K562 (cell line): ENCODE measurements around the gene DPY19L3. TPM values are rescaled to one million over a fixed set of nuclear protein-coding genes. Genes with fewer than 3 reads are reported as not detected.

Experiments used
- ATAC-seq: fragments of 200-7000 bp; cut with Tn5 transposase; 3 replicates; pipeline ENCODE4 v1.9.1; 2020; ENCODE audit warnings: moderate library complexity
- BruUV-seq: library from RNA; stranded (reverse); fragments of 400-500 nt; replicated peaks from 2 replicates; lab custom pipeline; 2021; lab: Mats Ljungman, UMichigan
- CTCF ChIA-PET: fragments of 300-600 bp; formaldehyde crosslinking; extraction: SDS; loops from one replicate; lab custom pipeline; 2021; ENCODE audit warnings: low intra/inter-chr PET ratio; lab: Yijun Ruan, JAX
- POLR2A ChIA-PET: fragments of 300-600, 350-650 bp; sonication (Branson Sonifier 250); formaldehyde crosslinking; extraction: SDS; loops from one replicate; lab custom pipeline; 2021; ENCODE audit warnings: antibody characterized with exemption, inconsistent platforms; lab: Yijun Ruan, JAX
- DNase-seq, 4 experiments: peaks; one replicate each; pipeline versions ENCODE4 v3.0.0 to v3.0.0-alpha.2; 2011 to 2018; ENCODE audit warnings: low spot score in 3 of 4, mixed read lengths in 3 of 4; ENCODE audit errors: extremely low read depth in 1 of 4
- FAIRE-seq: peaks from 2 replicates; lab custom pipeline; 2011; peaks lifted over from hg19 to GRCh38; lab: Jason Lieb, UNC
- H2AFZ ChIP-seq: 2 replicates; pipeline ENCODE4 v1.6.0; 2011; ENCODE audit warnings: low read depth, low read length, control low read depth, inconsistent platforms
- H3K27ac ChIP-seq: fragments of 200-600 bp; 3 replicates; pipeline ENCODE4 v1.8.0; 2011; ENCODE audit warnings: low read depth, mild to moderate bottlenecking, control low read depth, inconsistent platforms, low read length, moderate library complexity, mixed read lengths; ENCODE audit errors: extremely low read depth
- H3K27me3 ChIP-seq, 2 experiments: fragments of 300-600 bp in 1 of 2; 2 replicates in 1 of 2; 3 replicates in 1 of 2; pipeline versions ENCODE4 v1.6.0 to v1.8.0; 2011; ENCODE audit warnings: inconsistent platforms in 2 of 2, low read length in 2 of 2, mild to moderate bottlenecking in 1 of 2, mixed read lengths in 1 of 2, moderate library complexity in 1 of 2; ENCODE audit not compliant: control insufficient read depth in 2 of 2, insufficient read depth in 2 of 2
- H3K36me3 ChIP-seq: fragments of 300-600 bp; 3 replicates; pipeline ENCODE4 v1.8.0; 2011; ENCODE audit warnings: mild to moderate bottlenecking, low read length, inconsistent platforms; ENCODE audit not compliant: control insufficient read depth, insufficient read depth
- H3K4me1 ChIP-seq, 2 experiments: fragments of 200-600 bp in 1 of 2; replicated peaks in 1 of 2; 2 replicates in 1 of 2; 3 replicates in 1 of 2; pipeline versions ENCODE4 v1.5.1 to v1.8.0; 2011; ENCODE audit warnings: inconsistent platforms in 2 of 2, low read length in 2 of 2, mild to moderate bottlenecking in 1 of 2, mixed read lengths in 1 of 2, moderate library complexity in 1 of 2; ENCODE audit not compliant: control insufficient read depth in 2 of 2, insufficient read depth in 2 of 2
- H3K4me2 ChIP-seq: 2 replicates; pipeline ENCODE4 v1.6.1; 2011; ENCODE audit warnings: low read length, control low read depth, inconsistent platforms, mixed read lengths; ENCODE audit not compliant: insufficient read depth
- H3K4me3 ChIP-seq: fragments of 200-600 bp; sonication (generic), shearing (Covaris generic); 2 replicates; pipeline ENCODE4 v1.5.1; 2016; ENCODE audit warnings: control low read depth, inconsistent platforms
- H3K79me2 ChIP-seq: fragments of 200-600 bp; 3 replicates; pipeline ENCODE4 v1.8.0; 2011; ENCODE audit warnings: low read length, inconsistent platforms; ENCODE audit not compliant: control insufficient read depth, insufficient read depth
- H3K9ac ChIP-seq, 2 experiments: 2 replicates each; pipeline versions ENCODE4 v1.6.0 to v1.6.1; 2011; ENCODE audit warnings: low read depth in 2 of 2, low read length in 2 of 2, control low read depth in 1 of 2, inconsistent platforms in 1 of 2, mild to moderate bottlenecking in 1 of 2, mixed read lengths in 1 of 2; ENCODE audit not compliant: insufficient read depth in 1 of 2
- H3K9me1 ChIP-seq: one replicate; pipeline ENCODE4 v1.6.0; 2011; ENCODE audit warnings: inconsistent platforms, mild to moderate bottlenecking, low read length, moderate library complexity; ENCODE audit not compliant: control insufficient read depth, insufficient read depth
- H3K9me3 ChIP-seq: replicated peaks from 2 replicates; pipeline ENCODE4 v1.5.1; 2011; ENCODE audit warnings: low read depth, low read length, inconsistent platforms; ENCODE audit not compliant: control insufficient read depth, insufficient read depth
- H4K20me1 ChIP-seq: replicated peaks from 2 replicates; pipeline ENCODE4 v1.6.1; 2011; ENCODE audit warnings: low read length, inconsistent platforms, mixed read lengths; ENCODE audit not compliant: control insufficient read depth, insufficient read depth
- HDAC1 ChIP-seq, 2 experiments: fragments of 450-650 bp; IDR thresholded peaks; 2 replicates each; pipeline ENCODE4 v1.6.1; 2016 to 2017; ENCODE audit warnings: inconsistent platforms in 1 of 2, mild to moderate bottlenecking in 1 of 2, moderate library complexity in 1 of 2
- POLR2G ChIP-seq: fragments of 200-400 bp; formaldehyde crosslinking; IDR thresholded peaks from 2 replicates; pipeline ENCODE4 v1.6.1; 2017; ENCODE audit warnings: low read depth, mild to moderate bottlenecking, antibody characterized with exemption, low read length, moderate library complexity
- POLR3A ChIP-seq: IDR thresholded peaks from 2 replicates; pipeline ENCODE4 v1.6.1; 2011; ENCODE audit warnings: borderline replicate concordance, mild to moderate bottlenecking, moderate library complexity; ENCODE audit not compliant: insufficient read length, insufficient read depth; ENCODE audit errors: extremely low read depth
- SUPT5H ChIP-seq: fragments of 450-650 bp; IDR thresholded peaks from 2 replicates; pipeline ENCODE4 v1.6.1; 2016
- TCF7L2 ChIP-seq: fragments of 150-350 bp; IDR thresholded peaks from 2 replicates; pipeline ENCODE4 v1.6.1; 2016; ENCODE audit warnings: low read depth, mild to moderate bottlenecking, low read length, moderate library complexity
- ZNF512 ChIP-seq: IDR thresholded peaks from 2 replicates; pipeline ENCODE4 v1.6.1; 2016; ENCODE audit warnings: missing genetic modification characterization, missing compliant biosample characterization
- ZNF561 ChIP-seq: fragments of 450-650 bp; formaldehyde crosslinking; conservative IDR thresholded peaks from 2 replicates; pipeline ENCODE4 v1.4.0; 2020; ENCODE audit warnings: mild to moderate bottlenecking, moderate library complexity
- WGBS: fragments of 100-300 bp; shearing (Covaris generic); methylation state at CpG from one replicate; pipeline ENCODE4 v1.1.6; 2016; ENCODE audit warnings: low coverage, mixed read lengths; ENCODE audit not compliant: insufficient coverage; ENCODE audit errors: missing lambda C conversion rate; 5-methylcytosine and 5-hydroxymethylcytosine counted together
- in situ Hi-C: fragments of 300-500 bp; cut with MboI; formaldehyde crosslinking; loops from 4 replicates; pipeline ENCODE4 v1.15.0; 2018; ENCODE audit warnings: inconsistent platforms, mixed read lengths
- intact Hi-C: fragments of 100-400 bp; cut with micrococcal nuclease; formaldehyde crosslinking; loops from 2 replicates; pipeline ENCODE4 v1.14.2; 2022
- polyA plus RNA-seq, 8 experiments: library from polyadenylated mRNA; depleted of rRNA in 4 of 8; stranded (reverse) in 5 of 8; unstranded in 3 of 8; fragments of >200 nt; fragmentation: Nextera tagmentation in 2 of 8; fragmentation: Illumina TruSeq in 1 of 8; extraction: Ambion mirVana in 2 of 8; extraction: Trizol in 1 of 8; gene quantifications; 2 replicates each; pipeline versions ENCODE4 v1.2.1 to v1.2.3, GENCODE V29; 2011 to 2014; ENCODE audit warnings: inconsistent platforms in 1 of 8, missing spikeins in 1 of 8
- total RNA-seq, 7 experiments: library from RNA; depleted of rRNA in 6 of 7; stranded (reverse); fragments of >200 nt in 6 of 7; fragmentation: Illumina TruSeq in 2 of 7; extraction: Trizol in 2 of 7; gene quantifications; 2 replicates each; pipeline versions ENCODE4 v1.2.1 to v1.2.3, GENCODE V29; 2011 to 2021; ENCODE audit warnings: low replicate concordance in 1 of 7

Gene DPY19L3
- total and polyA plus RNA-seq, 9 of the 15 experiments (the other 6 are each of a cell fraction or from before 2014, with no cell fraction given), result 4.7 to 39.2 (median 22.0) TPM

DNA sequence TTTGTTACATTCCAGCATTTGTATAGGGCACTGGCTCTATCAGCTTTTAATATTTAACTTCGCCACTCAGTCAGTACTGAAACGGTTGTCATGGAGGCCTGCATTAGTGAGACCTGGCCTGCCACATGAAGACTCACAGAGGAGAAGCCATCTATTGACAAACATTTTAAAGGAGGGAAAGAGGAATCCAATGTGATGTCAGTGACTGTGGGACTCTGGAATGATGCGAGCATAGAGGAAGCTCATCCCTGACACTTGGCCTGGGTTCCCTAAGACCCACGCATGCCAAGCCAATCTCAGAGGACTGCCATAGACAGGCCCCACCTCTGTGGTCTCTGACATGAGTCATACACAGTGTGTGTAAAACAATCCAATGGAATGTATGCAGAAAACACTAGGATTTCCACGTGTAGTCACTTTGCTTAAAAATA lies 7.9 kb upstream of the DPY19L3 start (continued):
- TF ChIP-seq HDAC1 (IDR thresholded peaks at IDR 0.05) (no peak), SUPT5H (no peak), POLR2G (no peak), POLR3A (no peak), ZNF512 (tag) (no peak), ZNF561 (no peak)

DNA sequence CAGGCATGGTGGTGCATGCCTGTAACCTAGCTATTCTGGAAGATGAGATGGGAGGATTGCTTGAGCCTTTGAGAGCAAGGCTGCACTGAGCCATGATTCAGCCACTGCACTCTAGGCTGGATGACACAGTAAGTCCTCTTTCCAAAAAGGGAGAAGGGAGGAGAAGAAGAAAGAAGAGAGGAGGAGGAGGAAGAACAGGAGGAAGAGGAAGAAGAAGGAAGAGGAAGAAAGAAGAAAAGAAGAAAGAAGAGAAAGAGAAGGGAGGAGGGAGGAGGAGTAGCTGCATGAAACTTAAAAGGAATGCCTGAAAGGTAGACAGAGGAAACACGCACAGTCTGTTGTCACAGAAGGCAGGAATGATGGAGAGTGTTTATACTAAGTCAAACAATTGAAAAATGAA lies 3.6 kb upstream of the DPY19L3 start:
- intact Hi-C loops, result no loop called here
- FAIRE-seq (no peak), DNase-seq (no peak), ATAC-seq (no peak)
- no peaks in the 10 kb centered on the region for H3K9me1 ChIP-seq
- no peak overlapping the region for H3K4me2 ChIP-seq
- POLR2A ChIA-PET, result no interaction called here
- H3K9me3 ChIP-seq, result no peaks in the 10 kb centered on the region
- 50% methylated on average over 1 of the region's 1 CpG for WGBS
- BruUV-seq, result no TSS peak
- no peak overlapping the region for H2AFZ ChIP-seq
- in situ Hi-C loops, result no loop called here
- peaks cover 31% of the 10 kb centered on the region for H3K79me2 ChIP-seq
- TF ChIP-seq TCF7L2 (no peak), ZNF512 (tag) (peak; percentile 48; the same call in 1 of the 2 replicates)
- no peak overlapping the region for H3K9ac ChIP-seq
- peaks cover 18 to 21% of the 10 kb centered on the region in 2 experiments; a peak in 4 of 5 replicates for H3K4me1 ChIP-seq
- 0 out of 3 replicates have a peak, but pooled peaks cover 2% of the 10 kb centered on the region for H3K36me3 ChIP-seq
- H3K27ac ChIP-seq, result no peak overlapping the region
- CTCF ChIA-PET, result no interaction called here
- H3K27me3 ChIP-seq, result no peaks in the 10 kb centered on the region
- no peaks in the 10 kb centered on the region for H4K20me1 ChIP-seq
- H3K4me3 ChIP-seq, result no peak overlapping the region
